Smooth muscle cell (in vitro differentiated cells): ENCODE results near the gene EVA1C. TPM values are rescaled to one million over a fixed set of nuclear protein-coding genes. Genes with fewer than 3 reads are reported as not detected.
"Not testable (repeated sequence)": the region's sequence is repeated elsewhere in the genome, so short reads cannot be mapped to it uniquely, and the experiment has no call there.

Experiments used
- DNase-seq: peaks from one replicate; lab custom pipeline; 2025; ENCODE audit not compliant: unreplicated experiment; lab: John Stamatoyannopoulos, UW
- H2AFZ ChIP-seq: fragments of 200-600 bp; sonication (generic); 2 replicates; pipeline ENCODE4 v1.6.0; 2016; ENCODE audit warnings: antibody characterized with exemption, low read depth, mild to moderate bottlenecking
- H3F3A ChIP-seq: fragments of 200-600 bp; sonication (generic); 2 replicates; pipeline ENCODE4 v1.6.0; 2017; ENCODE audit warnings: antibody characterized with exemption, low read depth
- H3K27ac ChIP-seq: fragments of 200-600 bp; sonication (generic); 2 replicates; pipeline ENCODE4 v1.5.1; 2016; ENCODE audit warnings: low read depth, mild to moderate bottlenecking
- H3K27me3 ChIP-seq: fragments of 200-600 bp; sonication (generic); 2 replicates; pipeline ENCODE4 v1.6.1; 2016; ENCODE audit warnings: low read depth, mild to moderate bottlenecking
- H3K36me3 ChIP-seq: fragments of 200-600 bp; sonication (generic); 2 replicates; pipeline ENCODE4 v1.5.1; 2016; ENCODE audit warnings: low read depth
- H3K4me1 ChIP-seq: fragments of 200-600 bp; sonication (generic); 2 replicates; pipeline ENCODE4 v1.5.1; 2016; ENCODE audit warnings: low read depth
- H3K4me2 ChIP-seq: fragments of 200-600 bp; sonication (generic); 2 replicates; pipeline ENCODE4 v1.6.0; 2016; ENCODE audit warnings: mild to moderate bottlenecking
- H3K4me3 ChIP-seq: fragments of 200-600 bp; sonication (generic); 2 replicates; pipeline ENCODE4 v1.5.1; 2016; ENCODE audit warnings: mild to moderate bottlenecking
- H3K79me2 ChIP-seq: fragments of 200-600 bp; sonication (generic); 2 replicates; pipeline ENCODE4 v1.6.0; 2016; ENCODE audit warnings: low read depth, mild to moderate bottlenecking
- H3K9ac ChIP-seq: fragments of 200-600 bp; sonication (generic); 2 replicates; pipeline ENCODE4 v1.6.0; 2016; ENCODE audit warnings: low read depth
- H3K9me3 ChIP-seq: fragments of 200-600 bp; sonication (generic); replicated peaks from 2 replicates; pipeline ENCODE4 v1.5.1; 2016; ENCODE audit warnings: low read depth
- H4K20me1 ChIP-seq: fragments of 200-600 bp; sonication (generic); 2 replicates; pipeline ENCODE4 v1.6.0; 2016; ENCODE audit warnings: low read depth
- WGBS: methylation state at CpG from one replicate; pipeline ENCODE4 v1.1.7; 2016; ENCODE audit warnings: low lambda C conversion rate; 5-methylcytosine and 5-hydroxymethylcytosine counted together
- polyA plus RNA-seq: library from polyadenylated mRNA; unstranded; fragments of >200 nt; fragmentation: Nextera tagmentation; extraction: Ambion mirVana; gene quantifications from 2 replicates; pipeline ENCODE4 v1.2.1, GENCODE V29; 2016
- total RNA-seq: library from RNA; depleted of rRNA; stranded (reverse); fragments of >200 nt; gene quantifications from 2 replicates; pipeline ENCODE4 v1.2.3, GENCODE V29; 2014
- TF ChIP-seq, protein P1 (sequence below): fragments of 200-600 bp; sonication (generic); IDR thresholded peaks from 2 replicates; pipeline ENCODE4 v1.5.1; 2017; ENCODE audit warnings: borderline replicate concordance, mild to moderate bottlenecking, antibody characterized with exemption; ENCODE audit not compliant: insufficient read depth, poor library complexity, severe bottlenecking

Gene EVA1C
- total and polyA plus RNA-seq, 2 experiments from 2014 or later, result 1.9 to 3.7 TPM

DNA sequence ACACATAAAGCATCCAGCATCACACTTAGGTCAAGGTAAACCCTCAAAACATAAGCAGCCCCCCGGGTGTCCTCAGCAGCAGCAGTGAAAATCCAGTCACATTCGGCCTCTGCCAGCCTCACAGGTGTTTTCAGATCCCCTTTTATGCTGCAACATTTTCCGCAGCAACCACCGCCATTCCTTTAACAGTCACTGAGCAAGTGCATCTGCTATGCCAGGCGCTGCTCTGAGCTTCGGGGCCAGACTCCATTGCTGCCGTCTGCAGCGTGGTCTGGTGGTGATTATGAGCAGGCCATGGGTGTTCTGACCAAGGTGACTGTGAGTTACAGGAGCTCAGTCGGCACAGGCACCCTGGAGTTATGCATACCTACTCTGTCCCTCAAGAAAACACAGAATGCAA lies 24.2 kb upstream of the EVA1C start:
- H3K36me3 ChIP-seq, result no peaks in the 10 kb centered on the region
- peaks cover 10% of the 10 kb centered on the region for H3K4me1 ChIP-seq
- no peaks in the 10 kb centered on the region for H3K9me3 ChIP-seq
- no peak overlapping the region for H3K27ac ChIP-seq
- H2AFZ ChIP-seq, result no peak overlapping the region
- H3K4me3 ChIP-seq, result no peak overlapping the region
- no peaks in the 10 kb centered on the region for H3K27me3 ChIP-seq
- 89% methylated on average over 9 of the region's 9 CpGs for WGBS
- DNase-seq, result no peak
- no peak overlapping the region for H3K4me2 ChIP-seq
- TF ChIP-seq, protein P1, sequence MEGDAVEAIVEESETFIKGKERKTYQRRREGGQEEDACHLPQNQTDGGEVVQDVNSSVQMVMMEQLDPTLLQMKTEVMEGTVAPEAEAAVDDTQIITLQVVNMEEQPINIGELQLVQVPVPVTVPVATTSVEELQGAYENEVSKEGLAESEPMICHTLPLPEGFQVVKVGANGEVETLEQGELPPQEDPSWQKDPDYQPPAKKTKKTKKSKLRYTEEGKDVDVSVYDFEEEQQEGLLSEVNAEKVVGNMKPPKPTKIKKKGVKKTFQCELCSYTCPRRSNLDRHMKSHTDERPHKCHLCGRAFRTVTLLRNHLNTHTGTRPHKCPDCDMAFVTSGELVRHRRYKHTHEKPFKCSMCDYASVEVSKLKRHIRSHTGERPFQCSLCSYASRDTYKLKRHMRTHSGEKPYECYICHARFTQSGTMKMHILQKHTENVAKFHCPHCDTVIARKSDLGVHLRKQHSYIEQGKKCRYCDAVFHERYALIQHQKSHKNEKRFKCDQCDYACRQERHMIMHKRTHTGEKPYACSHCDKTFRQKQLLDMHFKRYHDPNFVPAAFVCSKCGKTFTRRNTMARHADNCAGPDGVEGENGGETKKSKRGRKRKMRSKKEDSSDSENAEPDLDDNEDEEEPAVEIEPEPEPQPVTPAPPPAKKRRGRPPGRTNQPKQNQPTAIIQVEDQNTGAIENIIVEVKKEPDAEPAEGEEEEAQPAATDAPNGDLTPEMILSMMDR, result no peak
- no peak overlapping the region for H3K9ac ChIP-seq
- H3K79me2 ChIP-seq, result peaks cover 41% of the 10 kb centered on the region
- peaks cover 41% of the 10 kb centered on the region for H4K20me1 ChIP-seq
- H3F3A ChIP-seq, result no peaks in the 10 kb centered on the region

DNA sequence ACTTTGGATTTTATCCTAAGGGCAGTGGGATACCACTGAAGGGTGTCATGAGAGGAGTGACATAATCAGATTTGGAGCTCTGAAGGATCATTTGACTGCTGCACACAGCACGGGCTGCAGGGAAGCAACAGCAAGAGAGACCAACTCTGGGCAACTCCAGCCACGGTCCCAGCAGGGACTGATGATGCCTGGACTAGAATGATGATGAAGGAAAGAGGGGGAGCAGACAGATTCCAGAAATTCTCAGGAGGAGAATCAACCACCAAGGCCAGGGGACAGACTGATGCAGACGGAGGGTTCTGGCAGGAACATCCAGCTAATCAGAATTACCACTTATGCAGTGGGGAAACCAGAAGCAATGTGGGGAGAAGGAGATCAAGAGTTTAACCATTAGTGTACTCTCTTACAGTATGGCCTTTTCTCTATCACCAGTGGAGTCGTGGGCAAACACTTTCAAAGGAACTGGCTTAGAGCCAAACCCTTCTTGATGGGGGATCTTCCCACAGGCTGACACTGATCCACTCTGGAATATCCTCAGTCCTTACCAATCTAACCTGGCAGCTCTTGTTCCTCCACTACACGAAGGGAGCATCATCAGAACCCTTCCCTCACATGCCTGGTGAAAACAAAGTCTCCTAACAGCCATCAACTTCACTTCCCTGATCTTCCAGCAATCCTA lies 23.0 kb upstream of the EVA1C start:
- WGBS, result 68% methylated on average over 5 of the region's 5 CpGs
- H3F3A ChIP-seq, result no peaks in the 10 kb centered on the region
- no peak overlapping the region for H3K4me2 ChIP-seq
- no peaks in the 10 kb centered on the region for H3K36me3 ChIP-seq
- no peaks in the 10 kb centered on the region for H3K9me3 ChIP-seq
- no peak overlapping the region for H3K9ac ChIP-seq
- peaks cover 41% of the 10 kb centered on the region for H3K79me2 ChIP-seq
- no peak overlapping the region for H3K4me3 ChIP-seq
- H4K20me1 ChIP-seq, result peaks cover 41% of the 10 kb centered on the region
- H3K27me3 ChIP-seq, result no peaks in the 10 kb centered on the region
- H3K4me1 ChIP-seq, result peaks cover 10% of the 10 kb centered on the region
- no peak overlapping the region for H3K27ac ChIP-seq
- DNase-seq, result no peak
- H2AFZ ChIP-seq, result no peak overlapping the region
- TF ChIP-seq, protein P1, result no peak

DNA sequence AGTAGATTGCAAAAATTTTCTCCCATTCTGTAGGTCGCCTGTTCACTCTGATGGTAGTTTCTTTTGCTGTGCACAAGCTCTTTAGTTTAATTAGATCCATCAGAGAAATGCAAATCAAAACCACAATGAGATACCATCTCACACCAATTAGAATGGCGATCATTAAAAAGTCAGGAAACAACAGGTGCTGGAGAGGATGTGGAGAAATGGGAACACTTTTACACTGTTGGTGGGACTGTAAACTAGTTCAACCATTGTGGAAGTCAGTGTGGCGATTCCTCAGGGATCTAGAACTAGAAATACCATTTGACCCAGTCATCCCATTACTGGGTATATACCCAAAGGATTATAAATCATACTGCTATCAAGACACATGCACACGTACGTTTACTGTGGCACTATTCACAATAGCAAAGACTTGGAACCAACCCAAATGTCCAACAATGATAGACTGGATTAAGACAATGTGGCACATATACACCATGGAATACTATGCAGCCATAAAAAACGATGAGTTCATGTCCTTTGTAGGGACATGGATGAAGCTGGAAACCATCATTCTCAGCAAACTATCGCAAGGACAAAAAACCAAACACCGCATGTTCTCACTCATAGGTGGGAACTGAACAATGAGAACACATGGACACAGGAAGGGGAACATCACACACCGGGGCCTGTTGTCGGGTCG lies 21.8 kb upstream of the EVA1C start:
- not testable (repeated sequence) for H3F3A ChIP-seq, H3K4me2 ChIP-seq, H3K9me3 ChIP-seq, H3K27me3 ChIP-seq, H3K4me3 ChIP-seq, H3K4me1 ChIP-seq, DNase-seq, H3K27ac ChIP-seq, H3K9ac ChIP-seq, H3K36me3 ChIP-seq, H2AFZ ChIP-seq
- peaks cover 41% of the 10 kb centered on the region for H3K79me2 ChIP-seq
- 96% methylated on average over 10 of the region's 11 CpGs for WGBS
- peaks cover 40% of the 10 kb centered on the region for H4K20me1 ChIP-seq

DNA sequence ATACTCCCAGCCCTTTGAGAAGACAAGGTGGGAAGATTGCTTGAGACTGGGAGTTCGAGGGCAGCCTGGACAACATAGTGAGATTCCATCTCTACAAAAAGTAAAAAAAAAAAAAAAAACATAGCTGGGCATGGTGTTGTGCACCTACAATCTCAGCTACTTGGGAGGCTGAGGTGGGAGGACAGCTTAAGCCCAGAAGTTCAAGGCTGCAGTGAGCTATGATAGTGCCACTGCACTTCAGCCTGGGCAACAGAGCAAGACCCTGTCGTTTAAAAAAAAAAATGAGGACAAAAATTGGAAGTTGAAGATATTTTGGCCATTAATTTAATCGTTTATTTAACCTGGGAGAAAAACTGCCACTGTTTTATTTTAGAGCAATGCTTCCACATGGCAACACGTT lies 20.8 kb upstream of the EVA1C start:
- H3F3A ChIP-seq, result no peaks in the 10 kb centered on the region
- H3K4me3 ChIP-seq, result peak overlapping the region; percentile 92
- H3K4me2 ChIP-seq, result peak overlapping the region; percentile 99
- H3K27me3 ChIP-seq, result no peaks in the 10 kb centered on the region
- no peaks in the 10 kb centered on the region for H3K9me3 ChIP-seq
- peaks cover 41% of the 10 kb centered on the region for H3K79me2 ChIP-seq
- 72% methylated on average over 4 of the region's 4 CpGs for WGBS
- H3K27ac ChIP-seq, result no peak overlapping the region
- no peak overlapping the region for H3K9ac ChIP-seq
- H4K20me1 ChIP-seq, result peaks cover 31% of the 10 kb centered on the region
- no peak for DNase-seq
- no peak overlapping the region for H2AFZ ChIP-seq
- no peaks in the 10 kb centered on the region for H3K36me3 ChIP-seq
- H3K4me1 ChIP-seq, result peaks cover 10% of the 10 kb centered on the region
- TF ChIP-seq, protein P1, result no peak
